GM19099 (cell line): ENCODE data around the gene THRB.

Experiments used
- POLR2A ChIP-seq: IDR thresholded peaks from 3 replicates; pipeline ENCODE4 v1.6.1; 2011; ENCODE audit warnings: low read depth; ENCODE audit not compliant: insufficient read length; ENCODE audit errors: extremely low read depth

Gene THRB

DNA sequence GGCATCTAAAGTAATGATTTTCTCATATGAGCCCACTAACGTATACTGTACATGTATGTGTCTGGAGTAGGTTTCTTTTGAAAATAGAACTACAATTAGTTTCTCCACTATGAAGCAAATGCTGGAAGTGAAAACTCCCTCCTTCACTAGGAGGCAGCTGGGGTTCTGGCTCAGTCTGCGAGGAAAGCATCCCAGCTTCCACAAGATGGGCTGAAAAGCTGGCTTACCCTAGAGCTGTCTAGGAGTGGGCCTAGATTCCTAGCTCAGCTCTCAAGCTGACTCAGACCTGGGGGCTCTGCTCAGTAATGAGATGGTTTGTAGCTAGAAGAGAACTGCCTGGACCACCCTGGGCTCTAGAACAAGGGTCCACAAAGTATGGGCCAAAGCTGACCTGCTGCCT is 268.3 kb downstream of the THRB start:
- TF ChIP-seq POLR2A: no peak

DNA sequence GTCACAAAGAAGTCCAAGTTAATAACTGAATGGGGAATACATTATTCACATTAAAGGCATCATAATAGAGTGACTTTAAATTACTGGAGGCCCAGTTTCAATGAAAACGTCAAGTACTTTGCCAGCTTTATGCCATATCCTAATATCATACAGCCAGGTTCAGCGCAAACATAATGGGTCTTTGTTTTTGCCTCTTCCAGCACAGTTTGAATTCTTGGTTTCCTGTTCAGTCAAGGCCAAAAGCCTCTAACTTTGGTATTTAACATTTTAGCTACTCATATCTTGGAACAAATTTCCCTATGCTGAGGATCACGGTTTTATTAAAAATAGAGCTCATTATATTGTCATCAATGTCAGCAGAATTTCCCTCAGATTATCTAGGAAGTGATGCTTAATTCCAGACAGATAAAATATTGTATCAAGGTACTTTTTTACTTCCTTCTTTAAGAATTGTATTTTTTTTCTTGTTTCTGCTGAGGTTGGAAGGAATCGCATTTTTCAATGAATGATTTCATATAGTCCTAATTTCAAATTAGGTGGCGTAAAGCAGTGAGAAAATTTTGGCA is 269.2 kb downstream of the THRB start:
- TF ChIP-seq POLR2A: no peak

DNA sequence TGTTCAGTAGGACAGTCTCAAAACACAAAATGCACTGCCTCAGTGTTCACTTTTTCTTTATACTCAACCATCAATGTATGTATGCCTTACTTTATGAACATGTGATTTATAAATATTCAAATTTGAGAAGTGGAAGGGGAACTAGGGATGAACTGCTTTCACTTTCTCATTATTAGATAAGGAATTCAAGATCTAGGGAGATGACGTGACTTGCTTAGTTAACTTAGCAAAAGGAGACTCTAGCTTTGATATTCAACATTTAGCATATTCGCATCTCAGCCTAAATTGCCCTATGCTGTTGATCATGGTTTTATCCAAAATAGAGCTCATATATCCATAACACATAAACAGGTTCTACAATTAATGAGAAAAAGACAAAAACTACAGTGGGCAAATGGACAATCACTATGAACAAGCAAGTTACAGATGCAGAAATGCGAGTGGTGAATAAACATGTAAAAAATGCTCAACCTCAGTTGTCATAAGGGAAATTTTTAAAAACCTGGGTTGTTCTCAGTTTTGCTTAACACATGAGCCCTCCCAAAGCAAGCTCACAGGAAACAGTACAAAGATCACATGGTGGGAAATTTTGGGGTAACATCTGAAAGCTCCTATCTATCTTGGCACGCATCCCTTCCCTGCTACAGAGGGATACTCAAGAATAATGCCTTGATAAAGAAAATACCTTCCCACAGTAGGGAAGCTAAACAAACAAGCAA is 269.8 kb downstream of the THRB start:
- no peak for TF ChIP-seq POLR2A

DNA sequence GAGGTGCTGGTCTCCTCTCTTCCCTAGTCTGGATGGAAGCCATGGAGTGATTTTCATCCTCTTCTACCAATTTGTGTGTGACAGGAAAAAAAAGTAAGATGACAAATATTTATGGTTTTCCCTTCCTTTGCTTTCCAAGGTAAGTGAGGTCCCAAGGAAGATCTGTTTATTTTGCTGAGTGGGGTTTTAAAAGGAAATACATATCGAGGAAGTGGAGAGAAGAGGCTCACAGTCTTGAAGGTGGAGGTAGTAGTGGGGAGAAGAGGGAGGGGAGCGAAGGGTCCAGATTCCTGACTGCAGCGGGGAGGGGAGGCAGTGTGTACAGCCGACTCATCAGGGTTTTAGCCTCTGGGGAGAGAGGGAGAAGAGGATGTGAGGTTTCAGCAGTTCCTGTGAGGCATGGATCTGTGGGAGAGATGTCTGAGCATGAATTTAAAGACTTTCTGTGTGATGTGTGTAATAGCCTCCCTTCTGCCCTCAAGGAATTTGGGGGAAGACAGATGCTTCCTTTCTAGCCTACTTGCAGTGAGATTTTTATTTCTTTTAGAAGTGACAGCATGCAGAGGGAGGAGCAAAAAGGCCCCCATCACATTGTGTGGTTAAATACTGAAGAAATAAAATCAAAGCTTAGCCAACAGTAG is 272.4 kb downstream of the THRB start:
- TF ChIP-seq POLR2A: no peak

DNA sequence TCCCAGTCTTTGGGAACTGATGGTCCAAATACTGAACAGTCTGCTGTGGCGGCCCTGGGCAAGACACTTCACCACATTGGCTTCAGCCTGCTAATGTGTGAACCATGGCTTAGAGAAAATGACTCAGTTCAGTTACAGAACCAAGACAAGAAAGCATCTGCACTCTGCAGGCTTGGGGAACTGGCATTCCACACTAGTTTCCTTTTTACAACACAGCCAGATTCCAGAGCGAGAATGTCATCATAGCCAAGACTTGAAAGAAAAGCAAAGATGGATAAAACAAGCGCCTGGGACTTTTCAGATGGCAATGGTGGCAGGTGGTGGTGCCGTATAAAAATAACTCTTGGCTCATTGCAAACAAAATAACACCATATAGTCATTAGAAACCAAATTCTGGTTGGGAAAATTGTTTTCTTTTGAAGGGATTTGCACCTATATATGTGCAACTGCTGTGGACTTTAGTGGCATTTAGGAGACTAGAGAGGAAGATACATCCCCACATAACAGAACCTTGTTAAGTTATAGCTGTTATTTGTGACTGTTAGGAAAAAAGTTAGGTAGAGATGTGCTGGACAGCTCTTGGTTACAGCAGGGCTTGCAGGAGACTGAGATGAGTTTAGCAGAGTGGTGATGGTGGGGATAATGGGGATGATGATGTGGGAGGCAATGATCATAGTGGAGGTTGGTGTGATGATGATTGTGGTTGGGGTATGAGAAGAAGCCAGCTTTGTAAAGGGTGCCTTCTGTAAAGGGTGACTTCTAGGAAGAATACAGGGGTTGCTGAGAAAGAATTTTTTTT is 273.6 kb downstream of the THRB start:
- no peak for TF ChIP-seq POLR2A

DNA sequence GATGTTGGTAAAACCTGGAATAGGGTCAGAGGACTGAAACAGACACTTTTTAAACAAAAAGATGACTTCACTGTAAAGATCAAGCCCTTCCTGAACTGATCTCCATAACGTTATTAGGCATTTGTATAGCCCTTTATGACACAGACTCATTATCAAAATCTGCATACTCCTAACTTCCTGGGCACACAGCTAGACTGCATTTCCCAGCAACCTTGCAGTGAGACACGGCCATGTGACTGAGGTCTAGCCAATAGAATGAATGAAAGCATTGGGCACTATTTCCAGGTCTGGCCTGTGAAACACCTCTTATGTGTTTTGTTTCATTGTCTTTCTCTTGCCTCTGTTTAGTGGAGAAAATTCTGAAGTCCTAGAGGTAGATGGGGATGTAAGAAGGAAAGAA is 279.1 kb downstream of the THRB start:
- no peak for TF ChIP-seq POLR2A

DNA sequence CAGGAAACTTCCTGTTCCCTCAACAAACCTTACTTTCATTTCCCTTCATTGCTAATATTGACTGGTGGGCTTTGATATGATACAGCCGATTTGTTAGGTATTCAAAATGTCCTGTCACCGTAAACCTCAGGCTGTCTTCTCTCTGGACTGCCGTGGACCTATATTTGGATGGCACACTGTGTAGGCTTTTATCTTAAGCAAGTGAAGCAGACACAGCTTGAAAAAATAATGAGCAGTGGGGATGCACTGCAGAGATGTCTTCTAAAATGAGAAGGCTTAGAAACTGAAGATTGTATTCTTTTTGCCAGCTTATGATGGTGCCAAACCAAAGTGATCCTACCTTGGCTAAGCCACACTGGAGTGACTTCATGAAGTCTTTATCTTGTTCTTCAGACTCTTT is 283.3 kb downstream of the THRB start:
- TF ChIP-seq POLR2A: no peak

DNA sequence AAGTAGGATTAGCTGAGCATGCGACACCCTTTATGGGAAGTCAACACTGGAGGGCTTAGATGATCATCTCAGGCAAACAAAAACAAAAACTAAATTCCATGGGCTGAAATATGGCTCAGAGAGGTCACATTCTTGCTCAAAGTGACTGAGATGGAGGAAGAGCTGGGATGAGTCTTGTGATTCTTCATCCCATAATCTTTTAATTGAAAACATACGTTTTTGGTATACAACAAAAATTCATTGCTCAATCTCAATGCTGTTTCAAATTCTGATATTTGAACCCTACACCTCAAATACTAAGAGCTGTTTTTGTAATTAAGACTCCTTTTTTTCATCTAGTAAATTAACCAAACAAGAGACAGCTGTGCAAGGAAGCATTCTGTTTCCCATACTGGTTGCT is 292.6 kb downstream of the THRB start:
- TF ChIP-seq POLR2A: no peak

DNA sequence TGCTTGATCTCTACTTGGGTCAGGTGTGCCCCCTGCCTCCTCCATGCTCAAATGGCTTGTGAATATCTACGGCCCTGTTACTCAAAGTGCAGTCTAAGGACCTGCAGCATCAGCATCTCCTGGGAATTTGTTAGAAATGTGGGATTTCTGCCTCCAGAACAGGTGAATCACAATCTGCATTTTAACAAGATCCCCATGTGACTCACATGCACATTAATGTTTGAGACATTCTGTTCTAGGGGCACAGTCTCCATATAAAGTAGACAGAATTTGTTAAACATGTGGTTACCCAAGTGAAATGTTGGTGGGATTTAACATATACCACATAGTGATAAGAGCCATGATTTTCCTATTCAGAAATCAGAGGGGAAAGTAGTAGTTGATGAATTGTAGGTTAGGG is 293.3 kb downstream of the THRB start:
- TF ChIP-seq POLR2A: no peak

DNA sequence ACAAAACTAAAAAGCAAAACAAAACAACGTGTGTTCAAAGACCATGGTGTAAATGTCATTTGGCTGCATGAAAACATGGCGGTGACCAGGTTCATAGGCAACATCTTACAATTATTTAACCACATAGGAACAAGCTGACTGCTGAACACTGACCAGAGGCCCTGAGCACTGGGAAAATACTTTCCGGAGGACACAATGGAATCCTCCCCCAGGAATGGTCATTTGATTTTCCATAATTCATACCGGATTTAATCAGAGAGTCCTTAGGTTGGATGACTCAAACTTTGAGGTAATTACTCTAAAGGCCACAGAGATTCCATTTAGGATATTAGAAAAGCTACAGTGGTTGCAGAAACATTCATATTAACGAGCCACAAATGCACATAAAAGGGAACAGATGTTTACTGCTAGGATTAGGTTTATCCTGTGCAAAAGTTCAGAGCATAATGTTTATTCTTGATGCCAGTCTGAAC is 294.8 kb downstream of the THRB start:
- no peak for TF ChIP-seq POLR2A

DNA sequence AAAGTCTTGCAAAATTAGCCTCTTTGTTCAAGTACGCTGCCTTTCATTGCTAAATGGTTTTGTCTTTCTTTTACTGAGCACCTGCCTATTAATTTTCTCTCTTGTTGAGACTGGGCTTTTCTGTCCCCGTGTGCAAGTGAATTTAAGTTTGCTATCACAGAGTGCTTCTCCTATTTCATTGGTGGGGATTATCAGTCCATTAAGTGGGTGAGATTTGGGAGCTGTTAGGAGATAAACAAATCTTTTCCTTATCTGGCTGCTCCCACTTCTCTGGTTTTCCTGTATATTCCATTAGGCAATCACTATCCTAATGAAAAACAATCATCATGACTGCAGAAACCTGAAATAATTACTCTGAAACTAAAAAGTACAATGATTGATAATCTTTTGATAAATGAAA is 295.4 kb downstream of the THRB start:
- TF ChIP-seq POLR2A: no peak

DNA sequence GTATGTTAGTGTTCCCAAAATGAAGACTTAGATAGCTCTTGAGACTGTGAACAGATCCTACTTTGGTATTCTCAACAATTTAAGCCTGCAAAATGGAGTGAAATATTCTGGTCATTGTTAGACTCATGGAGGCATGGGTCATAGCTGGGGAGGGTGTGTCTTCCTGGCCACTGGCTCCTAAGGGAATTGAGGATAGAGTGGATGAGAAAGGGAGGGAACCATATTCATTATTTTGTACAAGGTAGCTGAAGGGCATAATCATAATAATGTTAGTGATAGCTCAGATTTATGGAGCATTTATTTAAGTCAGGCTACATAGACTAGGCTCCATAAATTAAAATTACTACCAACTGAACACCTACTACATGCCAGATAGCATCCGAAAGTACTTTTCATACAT is 295.9 kb downstream of the THRB start:
- no peak for TF ChIP-seq POLR2A

DNA sequence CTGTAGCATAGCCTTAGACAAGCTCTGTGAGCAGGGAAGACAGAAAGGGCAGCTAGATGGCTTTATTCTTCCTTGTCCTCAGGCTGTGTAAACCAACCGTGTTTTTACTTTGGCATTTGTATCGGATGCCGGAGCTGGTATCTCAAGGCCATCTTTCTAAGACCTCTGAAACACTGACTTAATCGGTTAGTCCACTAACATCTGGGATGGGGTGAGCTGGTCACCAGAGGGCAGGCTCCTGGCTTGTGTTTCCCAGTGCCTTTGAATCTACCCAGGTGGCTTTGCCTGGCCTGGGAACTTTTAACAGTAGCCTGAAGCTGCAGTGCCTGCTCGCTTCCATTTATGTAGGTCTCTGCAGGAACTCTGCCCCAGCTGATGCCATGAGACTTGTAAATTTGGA is 296.8 kb downstream of the THRB start:
- no peak for TF ChIP-seq POLR2A

DNA sequence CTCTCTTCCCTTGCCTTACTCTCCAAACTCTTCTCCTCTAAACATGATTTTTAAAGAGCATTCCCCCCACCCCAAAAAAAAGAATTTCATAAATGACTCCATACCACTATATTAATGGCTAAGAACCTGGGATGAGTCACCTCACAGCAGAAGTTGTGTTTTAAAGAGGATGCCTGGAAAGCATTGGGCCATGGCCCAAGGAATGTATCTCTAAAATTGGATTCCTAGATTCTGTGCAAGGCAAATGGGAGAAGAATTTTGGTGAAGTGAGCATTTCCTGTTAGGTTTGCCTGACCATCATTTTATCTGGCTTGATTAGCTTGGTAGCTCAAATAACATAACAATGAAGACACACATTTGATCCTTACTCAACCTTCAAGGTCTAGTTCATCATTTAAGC is 298.1 kb downstream of the THRB start:
- no peak for TF ChIP-seq POLR2A

DNA sequence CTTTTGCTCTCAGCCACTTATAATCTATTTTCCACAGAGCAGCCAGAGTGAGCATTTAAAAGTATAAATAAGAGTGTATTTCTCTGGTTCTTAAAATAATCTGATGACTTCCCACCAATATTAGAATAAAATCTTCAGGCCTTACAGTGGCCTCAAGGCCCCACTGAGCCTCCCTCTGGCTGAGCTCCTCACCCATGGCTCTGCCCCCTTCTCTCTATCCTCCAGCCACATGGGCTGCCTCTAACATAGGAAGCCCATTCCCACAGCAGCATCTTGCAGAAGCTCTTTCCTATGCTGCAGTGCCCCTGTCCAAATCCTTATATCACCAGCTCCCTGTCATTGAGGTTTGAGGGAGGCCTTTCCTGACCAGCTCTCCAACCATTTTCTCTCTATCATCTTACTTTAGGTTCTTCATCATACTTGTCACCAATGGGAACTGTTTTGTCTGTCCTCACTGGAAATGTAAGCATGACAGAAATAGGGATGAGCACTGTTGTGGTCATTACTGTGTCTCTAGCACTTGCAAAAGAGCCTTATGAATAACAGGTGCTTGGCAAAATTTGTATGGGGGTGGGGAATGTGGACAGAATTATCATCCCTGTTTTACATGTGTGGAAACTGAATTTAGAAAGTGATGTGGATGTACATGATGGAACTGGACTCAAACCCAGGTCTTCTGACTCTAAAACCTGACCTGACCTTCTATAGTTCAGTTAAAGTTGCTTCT is 299.0 kb downstream of the THRB start:
- no peak for TF ChIP-seq POLR2A

DNA sequence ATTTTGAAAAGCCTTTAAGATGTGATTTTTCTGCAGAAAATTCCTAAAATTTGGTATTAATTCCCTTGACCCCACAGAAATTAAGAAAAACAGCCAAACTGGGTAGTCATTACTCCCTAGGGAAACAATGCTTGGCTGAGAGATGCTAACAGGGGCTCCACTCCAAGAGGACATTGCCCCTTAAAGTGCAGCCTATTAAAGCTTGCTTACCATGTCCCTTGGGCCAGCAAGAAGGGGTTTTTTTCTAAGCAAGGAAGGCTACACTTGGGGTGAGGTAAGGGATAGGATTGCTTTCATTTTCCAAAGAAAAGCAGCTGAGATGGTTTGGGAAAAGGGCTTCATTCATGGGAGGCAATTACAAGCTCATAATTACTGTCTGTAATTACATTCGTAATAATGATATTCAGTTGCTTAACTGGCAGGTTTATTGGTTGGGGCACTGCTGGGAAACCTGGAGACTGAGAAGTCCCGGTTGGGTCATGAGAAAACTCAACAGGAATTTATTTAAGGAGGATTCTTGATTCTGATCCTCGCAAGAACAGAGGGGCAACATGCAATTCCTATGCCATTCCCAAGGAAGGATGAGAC is 302.1 kb downstream of the THRB start:
- TF ChIP-seq POLR2A: no peak
